Liver (tissue), 3 donors: Measurements from ENCODE around the gene BCLAF1.

Experiments used
- CTCF ChIP-seq: fragments of 150-350 bp; IDR thresholded peaks from 2 replicates; pipeline ENCODE4 v1.5.1; 2017; ENCODE audit warnings: improper control_type of control experiment, low read depth, low read length; ENCODE audit not compliant: missing input control
- FOXA1 ChIP-seq: IDR thresholded peaks from 2 replicates; pipeline ENCODE4 v1.6.1; 2016; ENCODE audit warnings: antibody characterized with exemption
- MAX ChIP-seq: IDR thresholded peaks from 2 replicates; pipeline ENCODE4 v1.6.1; 2016; ENCODE audit warnings: antibody characterized with exemption
- RAD21 ChIP-seq, 2 donors: IDR thresholded peaks; 2 replicates each; pipeline ENCODE4 v1.6.1; 2016; ENCODE audit warnings: antibody characterized with exemption in 2 of 2, mild to moderate bottlenecking in 2 of 2
- SP1 ChIP-seq: IDR thresholded peaks from 2 replicates; pipeline ENCODE4 v1.6.1; 2018; ENCODE audit warnings: antibody characterized with exemption, mild to moderate bottlenecking
- YY1 ChIP-seq: IDR thresholded peaks from 2 replicates; pipeline ENCODE4 v1.6.1; 2016; ENCODE audit warnings: antibody characterized with exemption, mild to moderate bottlenecking
- donor health status: healthy.
- donor health status: healthy.

- no peak for TF ChIP-seq CTCF
- TF ChIP-seq RAD21 (IDR thresholded peaks at IDR 0.05) = no peak
- no peak for TF ChIP-seq YY1
- no peak for TF ChIP-seq MAX
- no peak for TF ChIP-seq FOXA1
- no peak for TF ChIP-seq SP1
These were observed 35.9 kb downstream of the BCLAF1 start for GRCh38 chr6:136253734-136254133.
